ENCODE results near the gene FMOD.

Gene FMOD

DNA sequence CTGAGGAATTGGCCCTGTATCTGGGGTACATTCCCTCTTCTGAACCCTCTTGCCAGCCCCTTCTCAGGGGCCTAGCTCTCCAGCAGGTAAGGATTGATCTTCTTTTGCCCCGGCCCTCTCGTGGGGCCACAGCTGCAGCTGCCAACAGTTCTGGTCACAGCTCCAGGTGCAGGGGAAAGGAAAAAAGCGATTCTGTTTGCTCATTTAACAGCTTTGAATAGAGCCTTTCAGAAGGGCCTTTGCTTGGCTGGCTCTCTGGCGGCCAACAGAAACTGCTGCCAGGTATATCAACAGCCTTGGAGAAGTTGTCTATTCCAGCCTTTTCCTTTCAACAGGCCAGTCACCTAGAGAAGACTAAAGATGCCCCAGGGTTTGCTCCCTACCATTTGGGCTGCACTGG, 16.1 kb upstream of the FMOD start:
- Mint-ChIP-seq H3K4me3 (no peak overlapping the region), H3K9me3 (no peaks in the 10 kb centered on the region), H3K4me1 (no peaks in the 10 kb centered on the region), H3K27me3 (peaks cover 16% of the 10 kb centered on the region), H3K27ac (no peak overlapping the region)
- ATAC-seq = no peak
- DNase-seq = no peak

DNA sequence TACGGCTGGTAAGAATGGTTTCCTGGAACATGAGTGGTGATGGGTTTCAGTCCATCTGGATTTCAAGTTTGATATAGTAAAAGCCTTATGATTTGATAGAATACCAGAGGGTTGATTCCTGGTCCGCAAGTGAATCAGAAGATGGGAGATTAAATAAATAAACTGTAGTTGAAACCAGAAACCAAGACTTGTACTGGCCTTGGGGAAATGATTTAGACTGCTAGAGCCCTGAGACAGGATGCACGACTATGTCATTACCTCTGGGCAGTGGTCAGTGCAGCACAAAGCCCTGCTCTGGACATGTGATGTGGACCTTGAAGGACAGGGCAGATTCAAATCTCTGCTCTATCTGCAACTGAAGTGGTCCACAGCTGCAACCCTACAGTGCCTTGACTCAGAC, 15.6 kb upstream of the FMOD start:
- Mint-ChIP-seq H3K4me3 (no peak overlapping the region), H3K27ac (no peak overlapping the region), H3K4me1 (no peaks in the 10 kb centered on the region), H3K9me3 (no peaks in the 10 kb centered on the region), H3K27me3 (peaks cover 16% of the 10 kb centered on the region)
- DNase-seq (no peak), ATAC-seq (no peak)

GRCh38 chr1:203364806-203365205, 13.9 kb upstream of the FMOD start:
- DNase-seq = no peak
- Mint-ChIP-seq H3K4me1 (no peaks in the 10 kb centered on the region), H3K27me3 (peaks cover 23% of the 10 kb centered on the region), H3K4me3 (no peak overlapping the region), H3K9me3 (no peaks in the 10 kb centered on the region), H3K27ac (no peak overlapping the region)
- ATAC-seq = no peak

- H3K27ac Mint-ChIP-seq = no peak overlapping the region
- no peaks in the 10 kb centered on the region for H3K4me1 Mint-ChIP-seq
- peaks cover 28% of the 10 kb centered on the region for H3K27me3 Mint-ChIP-seq
- H3K4me3 Mint-ChIP-seq = no peak overlapping the region
- ATAC-seq (no peak), DNase-seq (no peak)
- no peaks in the 10 kb centered on the region for H3K9me3 Mint-ChIP-seq
Observed at GRCh38 chr1:203364094-203364801, 13.3 kb upstream of the FMOD start.

GRCh38 chr1:203362720-203363025, 11.8 kb upstream of the FMOD start:
- Mint-ChIP-seq H3K4me1 (no peaks in the 10 kb centered on the region), H3K27ac (no peak overlapping the region), H3K4me3 (no peak overlapping the region), H3K9me3 (no peaks in the 10 kb centered on the region), H3K27me3 (peaks cover 44% of the 10 kb centered on the region)
- ATAC-seq (no peak), DNase-seq (no peak)

- H3K27ac Mint-ChIP-seq = no peak overlapping the region
- no peaks in the 10 kb centered on the region for H3K4me1 Mint-ChIP-seq
- ATAC-seq (no peak), DNase-seq (no peak)
- no peak overlapping the region for H3K4me3 Mint-ChIP-seq
- H3K27me3 Mint-ChIP-seq = peaks cover 48% of the 10 kb centered on the region
- H3K9me3 Mint-ChIP-seq = peaks cover 0 to 4% of the 10 kb centered on the region in 2 donors
Observed at GRCh38 chr1:203361945-203362719, 11.2 kb upstream of the FMOD start.

- H3K27me3 Mint-ChIP-seq = peaks cover 58% of the 10 kb centered on the region
- no peak overlapping the region for H3K4me3 Mint-ChIP-seq
- ATAC-seq = no peak
- DNase-seq = no peak
- peak overlapping the region in 1 of 2 donors; percentile 72 for H3K27ac Mint-ChIP-seq
- no peaks in the 10 kb centered on the region for H3K4me1 Mint-ChIP-seq
- H3K9me3 Mint-ChIP-seq = peaks cover 0 to 6% of the 10 kb centered on the region in 2 donors
Observed at GRCh38 chr1:203360547-203361185, 9.7 kb upstream of the FMOD start.

DNA sequence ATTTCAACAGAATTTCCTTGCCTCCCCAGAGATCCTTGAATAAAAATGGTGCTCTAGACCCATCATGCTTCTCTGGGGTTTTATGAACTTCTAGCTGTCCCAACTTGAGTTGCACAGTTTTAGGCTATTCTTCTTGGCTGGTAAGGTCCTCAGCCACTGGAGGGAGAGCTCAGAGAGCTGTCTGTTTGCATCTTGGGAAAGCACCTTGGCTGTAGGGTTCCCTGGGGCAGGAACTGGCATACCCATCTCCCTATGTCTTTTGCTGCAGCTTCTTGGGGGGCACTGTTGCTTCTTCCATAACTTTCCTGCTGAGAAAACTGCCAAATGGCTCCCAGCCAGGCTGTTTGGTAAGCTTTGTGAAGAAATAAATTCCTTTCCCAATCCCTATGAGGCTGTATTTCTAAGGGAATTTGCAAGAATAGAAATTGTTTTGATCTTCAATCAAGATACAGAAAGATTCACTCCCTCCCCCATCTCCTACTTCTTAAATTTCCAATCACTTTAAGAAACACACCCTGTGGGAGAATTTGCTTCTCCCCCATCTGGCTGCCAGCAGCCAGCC, 8.2 kb upstream of the FMOD start:
- Mint-ChIP-seq H3K4me1 (no peaks in the 10 kb centered on the region), H3K27me3 (peaks cover 50% of the 10 kb centered on the region), H3K27ac (no peak overlapping the region), H3K9me3 (peaks cover 0 to 6% of the 10 kb centered on the region in 2 donors), H3K4me3 (no peak overlapping the region)
- ATAC-seq = no peak
- DNase-seq = no peak

- Mint-ChIP-seq H3K4me3 (no peak overlapping the region), H3K27ac (no peak overlapping the region), H3K27me3 (peaks cover 59% of the 10 kb centered on the region), H3K9me3 (peaks cover 0 to 6% of the 10 kb centered on the region in 2 donors), H3K4me1 (peaks cover 26% of the 10 kb centered on the region)
- ATAC-seq (no peak), DNase-seq (no peak)
Observed at GRCh38 chr1:203354246-203354645, 3.3 kb upstream of the FMOD start.

DNA sequence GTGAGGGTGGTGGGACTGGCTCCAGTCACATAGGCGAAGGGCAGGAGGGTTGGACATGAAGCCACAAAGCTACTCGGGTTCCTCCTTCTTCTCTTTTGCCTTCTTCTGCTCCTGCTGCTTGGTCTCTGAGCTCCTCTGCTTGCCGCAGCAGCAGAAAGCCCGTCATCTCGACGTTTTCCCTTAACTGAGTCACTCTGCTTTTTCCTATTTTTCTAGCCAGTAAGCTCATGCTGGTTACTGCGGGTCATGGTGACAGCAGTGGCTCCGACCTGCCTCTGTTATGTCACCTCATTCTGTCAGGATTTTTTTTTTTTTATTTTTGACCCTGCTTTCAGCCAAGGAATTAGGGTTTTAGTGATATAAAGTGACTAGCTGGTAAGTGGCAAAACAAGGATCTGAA, 2.6 kb upstream of the FMOD start:
- ATAC-seq (no peak), DNase-seq (no peak)
- peaks cover 28% of the 10 kb centered on the region for H3K4me1 Mint-ChIP-seq
- peaks cover 0 to 6% of the 10 kb centered on the region in 2 donors for H3K9me3 Mint-ChIP-seq
- H3K4me3 Mint-ChIP-seq = no peak overlapping the region
- H3K27me3 Mint-ChIP-seq = peaks cover 59% of the 10 kb centered on the region
- no peak overlapping the region for H3K27ac Mint-ChIP-seq

DNA sequence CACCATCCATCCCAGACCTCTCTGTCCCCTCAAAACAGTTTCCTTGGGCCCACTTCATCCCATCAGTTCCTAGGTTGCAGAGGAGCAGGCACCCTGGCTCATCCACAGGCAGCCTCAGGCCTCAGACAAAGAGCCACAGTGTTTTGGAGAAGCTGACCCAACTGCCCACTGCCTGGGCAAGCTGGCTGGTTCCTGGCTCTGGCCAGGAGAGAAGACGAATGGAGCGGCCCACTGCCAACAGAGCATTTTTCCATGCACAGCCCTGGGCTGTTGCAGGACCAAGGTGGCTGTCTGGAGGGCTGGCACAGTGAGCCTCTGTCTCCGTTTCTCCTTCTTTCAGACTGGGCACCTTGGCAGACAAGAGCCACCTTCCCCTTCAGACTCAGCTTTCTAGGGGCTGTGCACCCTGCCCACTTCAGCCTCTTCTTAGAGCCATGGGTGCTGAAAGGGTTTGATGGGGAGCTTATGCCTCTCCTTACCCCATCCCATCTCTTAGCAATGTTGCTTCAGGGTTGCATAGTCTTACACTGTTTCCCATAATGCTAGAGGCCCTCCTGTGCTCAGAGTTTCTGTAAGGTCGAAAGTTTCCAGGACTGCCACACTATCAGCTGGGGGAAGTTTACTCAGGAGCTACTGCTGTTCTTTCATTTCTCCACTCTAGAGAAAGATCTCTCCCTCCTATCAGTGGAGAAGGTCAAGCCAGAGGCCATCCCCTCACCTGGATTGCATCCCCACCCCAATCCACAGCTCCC, 973 bp downstream of the FMOD start:
- peaks cover 41% of the 10 kb centered on the region for H3K27me3 Mint-ChIP-seq
- peaks cover 28% of the 10 kb centered on the region for H3K4me1 Mint-ChIP-seq
- no peak for DNase-seq
- H3K27ac Mint-ChIP-seq = no peak overlapping the region
- no peaks in the 10 kb centered on the region for H3K9me3 Mint-ChIP-seq
- no peak for ATAC-seq
- H3K4me3 Mint-ChIP-seq = peak overlapping the region in 1 of 2 donors; percentile 69

GRCh38 chr1:203349166-203349565, 1.8 kb downstream of the FMOD start:
- no peak overlapping the region for H3K4me3 Mint-ChIP-seq
- H3K27ac Mint-ChIP-seq = no peak overlapping the region
- peaks cover 41% of the 10 kb centered on the region for H3K27me3 Mint-ChIP-seq
- DNase-seq (no peak), ATAC-seq (no peak)
- H3K4me1 Mint-ChIP-seq = peaks cover 28% of the 10 kb centered on the region
- no peaks in the 10 kb centered on the region for H3K9me3 Mint-ChIP-seq

DNA sequence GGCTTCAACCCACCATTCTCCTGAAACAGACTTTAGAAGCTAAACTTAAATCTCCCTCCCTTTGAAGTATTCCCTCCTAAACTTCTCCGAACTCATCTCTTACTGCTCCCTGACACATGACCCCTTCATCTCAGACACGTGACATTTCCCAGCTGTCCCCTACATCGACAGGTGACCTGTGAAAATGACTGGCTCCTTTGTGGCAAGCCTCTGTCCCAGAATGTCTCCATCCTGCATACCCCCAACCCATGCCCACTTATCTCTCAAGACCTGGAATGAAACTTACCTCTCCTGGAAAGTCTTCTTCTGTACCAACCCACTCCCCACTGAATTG, 4.2 kb downstream of the FMOD start:
- Mint-ChIP-seq H3K4me1 (peaks cover 36% of the 10 kb centered on the region), H3K9me3 (no peaks in the 10 kb centered on the region), H3K27ac (no peak overlapping the region), H3K27me3 (peaks cover 32% of the 10 kb centered on the region), H3K4me3 (no peak overlapping the region)
- no peak for DNase-seq
- no peak for ATAC-seq

- no peak for ATAC-seq
- H3K27me3 Mint-ChIP-seq = peaks cover 32% of the 10 kb centered on the region
- no peak overlapping the region for H3K4me3 Mint-ChIP-seq
- H3K9me3 Mint-ChIP-seq = no peaks in the 10 kb centered on the region
- H3K4me1 Mint-ChIP-seq = peaks cover 35% of the 10 kb centered on the region
- no peak overlapping the region for H3K27ac Mint-ChIP-seq
- DNase-seq = no peak
Observed at GRCh38 chr1:203346060-203346768, 4.7 kb downstream of the FMOD start.

Measured in stimulated activated naive CD8-positive, alpha-beta T cell treated with anti-CD3 and anti-CD28 coated beads, Interleukin-15, amount 100 ng/mL, for 72 hours (primary cell).